HCT116 (cell line): ENCODE data around the gene JAK2. TPM values are rescaled to one million over a fixed set of nuclear protein-coding genes. Genes with fewer than 3 reads are reported as not detected.

Source experiments
- ATAC-seq: fragments of 200-7000 bp; cut with Tn5 transposase; 2 replicates; pipeline ENCODE4 v1.9.1; 2020; ENCODE audit warnings: mild to moderate bottlenecking, moderate library complexity
- BruUV-seq: library from RNA; stranded (reverse); fragments of 400-500 nt; replicated peaks from 2 replicates; lab custom pipeline; 2021; lab: Mats Ljungman, UMichigan
- CTCF ChIA-PET: fragments of 300-600 bp; sonication (Branson Sonifier 250); formaldehyde crosslinking; loops from one replicate; lab custom pipeline; 2021; ENCODE audit warnings: antibody characterized with exemption; lab: Charles Lee
- POLR2A ChIA-PET: fragments of 300-600, 350-600 bp; sonication (Branson Sonifier 250); formaldehyde crosslinking; loops from one replicate; lab custom pipeline; 2021; ENCODE audit warnings: antibody characterized with exemption; lab: Charles Lee
- RAD21 ChIA-PET, 2 experiments: fragments of 300-600 bp; sonication (Branson Sonifier 250); formaldehyde crosslinking; loops; one replicate each; lab custom pipeline; 2023; ENCODE audit warnings: low total read pairs in 2 of 2; ENCODE audit not compliant: uncharacterized antibody in 2 of 2, unreplicated experiment in 2 of 2, low non-redundant PET in 1 of 2; lab: Charles Lee
- DNase-seq: peaks from one replicate; pipeline ENCODE4 v3.0.0-alpha.2; 2010; ENCODE audit warnings: low read depth, low spot score
- H2AFZ ChIP-seq: fragments of 200-600 bp; shearing (Covaris generic), sonication (generic); 2 replicates; pipeline ENCODE4 v1.6.1; 2017; ENCODE audit warnings: low read depth, mixed run types, mixed read lengths, antibody characterized with exemption, low read length; ENCODE audit not compliant: poor library complexity, severe bottlenecking
- H3K27ac ChIP-seq: 2 replicates; pipeline ENCODE4 v1.5.1; 2012; ENCODE audit warnings: low read depth, low read length
- H3K27me3 ChIP-seq: fragments of 200-600 bp; sonication (generic); 2 replicates; pipeline ENCODE4 v1.6.1; 2016; ENCODE audit warnings: mixed run types, low read length, mixed read lengths; ENCODE audit not compliant: insufficient read depth
- H3K36me3 ChIP-seq, 2 experiments: fragments of 200-500 bp in 1 of 2; fragments of 200-600 bp in 1 of 2; sonication (Bioruptor generic) in 1 of 2; sonication (generic) in 1 of 2; 2 replicates each; pipeline versions ENCODE4 v1.5.1 to v1.6.1; 2014 to 2016; ENCODE audit warnings: low read length in 2 of 2, inconsistent platforms in 1 of 2, mixed read lengths in 1 of 2, mixed run types in 1 of 2; ENCODE audit not compliant: insufficient read depth in 2 of 2, control insufficient read depth in 1 of 2
- H3K4me1 ChIP-seq, 2 experiments: fragments of 200-600 bp in 1 of 2; sonication (generic) in 1 of 2; 2 replicates each; pipeline versions ENCODE4 v1.5.1 to v1.6.1; 2012 to 2017; ENCODE audit warnings: low read length in 2 of 2, inconsistent platforms in 1 of 2, mild to moderate bottlenecking in 1 of 2, mixed read lengths in 1 of 2, mixed run types in 1 of 2, moderate library complexity in 1 of 2; ENCODE audit not compliant: insufficient read depth in 2 of 2, control insufficient read depth in 1 of 2
- H3K4me2 ChIP-seq: fragments of 200-600 bp; sonication (generic); 2 replicates; pipeline ENCODE4 v1.6.1; 2017; ENCODE audit warnings: mixed run types, low read length, mixed read lengths
- H3K4me3 ChIP-seq, 2 experiments: fragments of 200-600 bp in 1 of 2; sonication (generic) in 1 of 2; replicated peaks in 1 of 2; 2 replicates each; pipeline ENCODE4 v1.5.1; 2011 to 2016; ENCODE audit warnings: low read length in 2 of 2, control low read depth in 1 of 2, low read depth in 1 of 2, mild to moderate bottlenecking in 1 of 2, mixed read lengths in 1 of 2, mixed run types in 1 of 2
- H3K79me2 ChIP-seq: fragments of 200-600 bp; sonication (generic); 2 replicates; pipeline ENCODE4 v1.6.1; 2017; ENCODE audit warnings: mild to moderate bottlenecking, mixed run types, low read length, moderate library complexity, mixed read lengths; ENCODE audit not compliant: insufficient read depth
- H3K9ac ChIP-seq: fragments of 200-600 bp; sonication (generic); 2 replicates; pipeline ENCODE4 v1.6.1; 2016; ENCODE audit warnings: low read length, mixed read lengths
- H3K9me2 ChIP-seq: fragments of 200-600 bp; sonication (generic), shearing (Covaris generic); 2 replicates; pipeline ENCODE4 v1.6.1; 2017; ENCODE audit warnings: mixed run types, mild to moderate bottlenecking, moderate library complexity; ENCODE audit not compliant: insufficient read depth
- H3K9me3 ChIP-seq, 2 experiments: fragments of 200-500 bp in 1 of 2; fragments of 200-600 bp in 1 of 2; sonication (Bioruptor generic) in 1 of 2; sonication (generic) in 1 of 2; 2 replicates each; pipeline ENCODE4 v1.6.1; 2014 to 2017; ENCODE audit warnings: low read length in 2 of 2, mixed read lengths in 2 of 2, inconsistent platforms in 1 of 2, low read depth in 1 of 2, mild to moderate bottlenecking in 1 of 2, mixed run types in 1 of 2, moderate library complexity in 1 of 2; ENCODE audit not compliant: control insufficient read depth in 1 of 2, insufficient read depth in 1 of 2
- H4K20me1 ChIP-seq: fragments of 200-600 bp; sonication (generic), shearing (Covaris generic); 2 replicates; pipeline ENCODE4 v1.6.1; 2017; ENCODE audit warnings: mixed run types, mild to moderate bottlenecking, moderate library complexity; ENCODE audit not compliant: insufficient read depth
- EGR1 ChIP-seq: IDR thresholded peaks from 2 replicates; pipeline ENCODE4 v1.6.1; 2012; ENCODE audit warnings: low read depth
- EZH2phosphoT487 ChIP-seq: fragments of 200-600 bp; IDR thresholded peaks from 2 replicates; pipeline ENCODE4 v1.6.1; 2018; ENCODE audit warnings: antibody characterized with exemption, borderline replicate concordance
- FOSL1 ChIP-seq: IDR thresholded peaks from 2 replicates; pipeline ENCODE4 v1.6.1; 2012; ENCODE audit warnings: low read depth
- JUND ChIP-seq: IDR thresholded peaks from 2 replicates; pipeline ENCODE4 v1.6.1; 2012
- POLR2AphosphoS5 ChIP-seq: IDR thresholded peaks from 2 replicates; pipeline ENCODE4 v1.6.1; 2011; ENCODE audit warnings: mild to moderate bottlenecking, low read depth, low read length, moderate library complexity
- SP1 ChIP-seq: IDR thresholded peaks from 2 replicates; pipeline ENCODE4 v1.6.1; 2012; ENCODE audit warnings: low read depth
- TCF7L2 ChIP-seq: IDR thresholded peaks from 2 replicates; pipeline ENCODE4 v1.7.0; 2011; ENCODE audit warnings: borderline replicate concordance, inconsistent platforms; ENCODE audit not compliant: insufficient read depth, insufficient read length; ENCODE audit errors: extremely low read depth
- ZNF274 ChIP-seq: fragments of 200-500 bp; sonication (Bioruptor generic); IDR thresholded peaks from 2 replicates; pipeline ENCODE4 v1.6.1; 2014; ENCODE audit warnings: mild to moderate bottlenecking, low read depth, low read length, inconsistent platforms
- intact Hi-C: fragments of 100-400 bp; cut with micrococcal nuclease; formaldehyde crosslinking; loops from 2 replicates; pipeline ENCODE4 v1.10.0; 2022
- total RNA-seq: library from RNA; stranded (reverse); gene quantifications from one replicate; pipeline ENCODE4 v1.2.1, GENCODE V29; 2021; ENCODE audit not compliant: unreplicated experiment
- TF ChIP-seq, protein P1 (sequence below): IDR thresholded peaks from 2 replicates; pipeline ENCODE4 v1.6.1; 2012
- TF ChIP-seq, protein P2 (sequence below): IDR thresholded peaks from 2 replicates; pipeline ENCODE4 v1.6.1; 2012; ENCODE audit warnings: low read depth
- TF ChIP-seq, protein P3 (sequence below), 3 experiments: fragments of 200-600 bp in 1 of 3; sonication (generic) in 1 of 3; IDR thresholded peaks in 2 of 3; conservative IDR thresholded peaks in 1 of 3; 2 replicates each; pipeline ENCODE4 v1.5.1; 2012 to 2017; ENCODE audit warnings: low read depth in 2 of 3, low read length in 2 of 3, antibody characterized with exemption in 1 of 3, borderline replicate concordance in 1 of 3, control low read depth in 1 of 3, mild to moderate bottlenecking in 1 of 3, mixed read lengths in 1 of 3, mixed run types in 1 of 3, moderate library complexity in 1 of 3; ENCODE audit not compliant: insufficient read depth in 1 of 3
- TF ChIP-seq, protein P4 (sequence below): IDR thresholded peaks from 2 replicates; pipeline ENCODE4 v1.6.1; 2012
- TF ChIP-seq, protein P5 (sequence below): IDR thresholded peaks from 2 replicates; pipeline ENCODE4 v1.6.1; 2011; ENCODE audit warnings: mild to moderate bottlenecking, low read length, moderate library complexity; ENCODE audit not compliant: insufficient replicate concordance; ENCODE audit errors: extremely low read depth

The JAK2 gene
- total RNA-seq, 1 experiment from 2014 or later: 4.6 TPM

DNA sequence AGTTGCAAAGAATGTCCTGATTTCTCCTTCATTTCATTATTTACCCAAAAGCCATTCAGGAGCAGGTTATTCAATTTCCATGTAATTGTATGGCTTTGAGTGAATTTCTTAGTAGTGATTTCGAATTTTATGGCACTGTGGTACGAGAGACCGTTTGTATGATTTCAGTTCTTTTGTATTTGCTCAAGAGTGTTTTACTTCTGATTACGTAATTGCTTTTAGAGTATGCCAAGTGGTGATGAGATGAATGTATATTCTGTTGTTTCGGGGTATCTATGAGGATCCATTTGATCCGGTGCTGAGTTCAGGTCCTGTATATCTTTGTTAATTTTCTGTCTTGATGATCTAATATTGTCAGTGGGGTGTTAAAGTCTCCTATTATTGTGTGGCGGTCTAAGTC is 159.1 kb downstream of the JAK2 start:
- Histone ChIP-seq H2AFZ (no peak overlapping the region), H3K79me2 (no peaks in the 10 kb centered on the region), H3K27ac (no peak overlapping the region), H3K4me2 (no peak overlapping the region), H3K36me3 (no peaks in the 10 kb centered on the region), H3K4me1 (no peaks in the 10 kb centered on the region), H3K9ac (no peak overlapping the region), H3K9me3 (no peaks in the 10 kb centered on the region), H3K9me2 (no peaks in the 10 kb centered on the region), H3K4me3 (no peak overlapping the region), H3K27me3 (no peaks in the 10 kb centered on the region), H4K20me1 (no peaks in the 10 kb centered on the region)
- TF ChIP-seq EGR1 (no peak), POLR2AphosphoS5 (no peak), TCF7L2 (no peak), JUND (no peak), FOSL1 (no peak), EZH2phosphoT487 (no peak), ZNF274 (no peak), SP1 (no peak)
- TF ChIP-seq, protein P1, sequence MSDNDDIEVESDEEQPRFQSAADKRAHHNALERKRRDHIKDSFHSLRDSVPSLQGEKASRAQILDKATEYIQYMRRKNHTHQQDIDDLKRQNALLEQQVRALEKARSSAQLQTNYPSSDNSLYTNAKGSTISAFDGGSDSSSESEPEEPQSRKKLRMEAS: no peak
- TF ChIP-seq, protein P2, sequence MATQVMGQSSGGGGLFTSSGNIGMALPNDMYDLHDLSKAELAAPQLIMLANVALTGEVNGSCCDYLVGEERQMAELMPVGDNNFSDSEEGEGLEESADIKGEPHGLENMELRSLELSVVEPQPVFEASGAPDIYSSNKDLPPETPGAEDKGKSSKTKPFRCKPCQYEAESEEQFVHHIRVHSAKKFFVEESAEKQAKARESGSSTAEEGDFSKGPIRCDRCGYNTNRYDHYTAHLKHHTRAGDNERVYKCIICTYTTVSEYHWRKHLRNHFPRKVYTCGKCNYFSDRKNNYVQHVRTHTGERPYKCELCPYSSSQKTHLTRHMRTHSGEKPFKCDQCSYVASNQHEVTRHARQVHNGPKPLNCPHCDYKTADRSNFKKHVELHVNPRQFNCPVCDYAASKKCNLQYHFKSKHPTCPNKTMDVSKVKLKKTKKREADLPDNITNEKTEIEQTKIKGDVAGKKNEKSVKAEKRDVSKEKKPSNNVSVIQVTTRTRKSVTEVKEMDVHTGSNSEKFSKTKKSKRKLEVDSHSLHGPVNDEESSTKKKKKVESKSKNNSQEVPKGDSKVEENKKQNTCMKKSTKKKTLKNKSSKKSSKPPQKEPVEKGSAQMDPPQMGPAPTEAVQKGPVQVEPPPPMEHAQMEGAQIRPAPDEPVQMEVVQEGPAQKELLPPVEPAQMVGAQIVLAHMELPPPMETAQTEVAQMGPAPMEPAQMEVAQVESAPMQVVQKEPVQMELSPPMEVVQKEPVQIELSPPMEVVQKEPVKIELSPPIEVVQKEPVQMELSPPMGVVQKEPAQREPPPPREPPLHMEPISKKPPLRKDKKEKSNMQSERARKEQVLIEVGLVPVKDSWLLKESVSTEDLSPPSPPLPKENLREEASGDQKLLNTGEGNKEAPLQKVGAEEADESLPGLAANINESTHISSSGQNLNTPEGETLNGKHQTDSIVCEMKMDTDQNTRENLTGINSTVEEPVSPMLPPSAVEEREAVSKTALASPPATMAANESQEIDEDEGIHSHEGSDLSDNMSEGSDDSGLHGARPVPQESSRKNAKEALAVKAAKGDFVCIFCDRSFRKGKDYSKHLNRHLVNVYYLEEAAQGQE: no peak
- TF ChIP-seq, protein P3, sequence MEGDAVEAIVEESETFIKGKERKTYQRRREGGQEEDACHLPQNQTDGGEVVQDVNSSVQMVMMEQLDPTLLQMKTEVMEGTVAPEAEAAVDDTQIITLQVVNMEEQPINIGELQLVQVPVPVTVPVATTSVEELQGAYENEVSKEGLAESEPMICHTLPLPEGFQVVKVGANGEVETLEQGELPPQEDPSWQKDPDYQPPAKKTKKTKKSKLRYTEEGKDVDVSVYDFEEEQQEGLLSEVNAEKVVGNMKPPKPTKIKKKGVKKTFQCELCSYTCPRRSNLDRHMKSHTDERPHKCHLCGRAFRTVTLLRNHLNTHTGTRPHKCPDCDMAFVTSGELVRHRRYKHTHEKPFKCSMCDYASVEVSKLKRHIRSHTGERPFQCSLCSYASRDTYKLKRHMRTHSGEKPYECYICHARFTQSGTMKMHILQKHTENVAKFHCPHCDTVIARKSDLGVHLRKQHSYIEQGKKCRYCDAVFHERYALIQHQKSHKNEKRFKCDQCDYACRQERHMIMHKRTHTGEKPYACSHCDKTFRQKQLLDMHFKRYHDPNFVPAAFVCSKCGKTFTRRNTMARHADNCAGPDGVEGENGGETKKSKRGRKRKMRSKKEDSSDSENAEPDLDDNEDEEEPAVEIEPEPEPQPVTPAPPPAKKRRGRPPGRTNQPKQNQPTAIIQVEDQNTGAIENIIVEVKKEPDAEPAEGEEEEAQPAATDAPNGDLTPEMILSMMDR (IDR thresholded peaks at IDR 0.05 in 2 of 3, conservative IDR thresholded peaks at IDR 0.05 in 1 of 3; ENCODE audit: borderline replicate concordance in 1 of 3, insufficient read depth in 1 of 3, low read depth in 2 of 3, low read length in 2 of 3): no peak
- TF ChIP-seq, protein P4, sequence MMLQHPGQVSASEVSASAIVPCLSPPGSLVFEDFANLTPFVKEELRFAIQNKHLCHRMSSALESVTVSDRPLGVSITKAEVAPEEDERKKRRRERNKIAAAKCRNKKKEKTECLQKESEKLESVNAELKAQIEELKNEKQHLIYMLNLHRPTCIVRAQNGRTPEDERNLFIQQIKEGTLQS: no peak
- TF ChIP-seq, protein P5, sequence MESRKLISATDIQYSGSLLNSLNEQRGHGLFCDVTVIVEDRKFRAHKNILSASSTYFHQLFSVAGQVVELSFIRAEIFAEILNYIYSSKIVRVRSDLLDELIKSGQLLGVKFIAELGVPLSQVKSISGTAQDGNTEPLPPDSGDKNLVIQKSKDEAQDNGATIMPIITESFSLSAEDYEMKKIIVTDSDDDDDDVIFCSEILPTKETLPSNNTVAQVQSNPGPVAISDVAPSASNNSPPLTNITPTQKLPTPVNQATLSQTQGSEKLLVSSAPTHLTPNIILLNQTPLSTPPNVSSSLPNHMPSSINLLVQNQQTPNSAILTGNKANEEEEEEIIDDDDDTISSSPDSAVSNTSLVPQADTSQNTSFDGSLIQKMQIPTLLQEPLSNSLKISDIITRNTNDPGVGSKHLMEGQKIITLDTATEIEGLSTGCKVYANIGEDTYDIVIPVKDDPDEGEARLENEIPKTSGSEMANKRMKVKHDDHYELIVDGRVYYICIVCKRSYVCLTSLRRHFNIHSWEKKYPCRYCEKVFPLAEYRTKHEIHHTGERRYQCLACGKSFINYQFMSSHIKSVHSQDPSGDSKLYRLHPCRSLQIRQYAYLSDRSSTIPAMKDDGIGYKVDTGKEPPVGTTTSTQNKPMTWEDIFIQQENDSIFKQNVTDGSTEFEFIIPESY: no peak
- ChIA-PET RAD21 (no interaction called here), CTCF (no interaction called here), POLR2A (no interaction called here)
- ATAC-seq: no peak
- BruUV-seq: no TSS peak
- DNase-seq: no peak
- intact Hi-C loops: no loop called here
